OCI-LY3 (cell line): ENCODE measurements around the gene SWSAP1.

ENCODE experiments used
- CTCF ChIP-seq: fragments of 200-600, 300-600 bp; sonication (generic); IDR thresholded peaks from 2 replicates; pipeline ENCODE4 v1.5.1; 2014; ENCODE audit warnings: antibody characterized with exemption, low read length, low read depth
- EZH2phosphoT487 ChIP-seq: fragments of 200-600 bp; shearing (Covaris generic); IDR thresholded peaks from 2 replicates; pipeline ENCODE4 v1.6.1; 2018; ENCODE audit warnings: antibody characterized with exemption, mixed run types, low read depth

GRCh38 chr19:11338121-11338520 lies 36.3 kb upstream of the SWSAP1 start:
- TF ChIP-seq EZH2phosphoT487 (no peak), CTCF (no peak)
